Neural cell (in vitro differentiated cells): ENCODE data around the gene HMGCR. TPM values are rescaled to one million over a fixed set of nuclear protein-coding genes. Genes with fewer than 3 reads are reported as not detected.

ENCODE experiments used
- H2AFZ ChIP-seq: fragments of 200-600, 300-800 bp; sonication (generic), shearing (Covaris generic); 2 replicates; pipeline ENCODE4 v1.6.0; 2014; ENCODE audit warnings: low read depth, mild to moderate bottlenecking, antibody characterized with exemption, low read length, moderate library complexity
- H3F3A ChIP-seq: fragments of 200-600 bp; shearing (Covaris generic); 2 replicates; pipeline ENCODE4 v1.6.1; 2016; ENCODE audit warnings: mild to moderate bottlenecking, moderate library complexity, mixed read lengths, antibody characterized with exemption, low read length; ENCODE audit not compliant: insufficient read depth, poor library complexity, severe bottlenecking
- H3K27ac ChIP-seq: fragments of 200-600, 300-800 bp; sonication (generic), shearing (Covaris generic); 2 replicates; pipeline ENCODE4 v1.5.1; 2014; ENCODE audit warnings: mild to moderate bottlenecking, low read length, moderate library complexity
- H3K27me3 ChIP-seq: fragments of 300-800, 200-600 bp; sonication (generic), shearing (Covaris generic); 2 replicates; pipeline ENCODE4 v1.6.0; 2014; ENCODE audit warnings: mild to moderate bottlenecking, low read depth, low read length, moderate library complexity; ENCODE audit not compliant: insufficient read depth
- H3K36me3 ChIP-seq: fragments of 300-800, 200-600 bp; sonication (generic), shearing (Covaris generic); 2 replicates; pipeline ENCODE4 v1.5.1; 2014; ENCODE audit warnings: mild to moderate bottlenecking, antibody characterized with exemption, low read length, moderate library complexity; ENCODE audit not compliant: insufficient read depth
- H3K4me2 ChIP-seq: fragments of 300-800, 200-600 bp; sonication (generic), shearing (Covaris generic); 2 replicates; pipeline ENCODE4 v1.6.0; 2014; ENCODE audit warnings: mild to moderate bottlenecking, low read length
- H3K4me3 ChIP-seq: fragments of 300-800, 200-600 bp; sonication (generic), shearing (Covaris generic); 2 replicates; pipeline ENCODE4 v1.5.1; 2014; ENCODE audit warnings: mild to moderate bottlenecking, low read length, moderate library complexity
- H3K79me2 ChIP-seq: fragments of 200-600 bp; shearing (Covaris generic); replicated peaks from 2 replicates; pipeline ENCODE4 v1.6.0; 2014; ENCODE audit warnings: mild to moderate bottlenecking, low read length, moderate library complexity; ENCODE audit not compliant: insufficient read depth
- H3K9ac ChIP-seq: fragments of 300-800, 200-600 bp; sonication (generic), shearing (Covaris generic); 2 replicates; pipeline ENCODE4 v1.6.1; 2016; ENCODE audit warnings: mild to moderate bottlenecking, low read length, mixed read lengths
- H3K9me2 ChIP-seq: fragments of 200-600 bp; shearing (Covaris generic); 2 replicates; pipeline ENCODE4 v1.6.1; 2016; ENCODE audit warnings: mild to moderate bottlenecking, low read length, mixed read lengths; ENCODE audit not compliant: insufficient read depth
- H3K9me3 ChIP-seq: fragments of 200-600, 300-800 bp; sonication (generic), shearing (Covaris generic); 2 replicates; pipeline ENCODE4 v1.6.1; 2016; ENCODE audit warnings: mild to moderate bottlenecking, mixed run types, low read length, moderate library complexity, mixed read lengths
- H4K20me1 ChIP-seq: fragments of 200-600 bp; shearing (Covaris generic); 2 replicates; pipeline ENCODE4 v1.6.1; 2016; ENCODE audit warnings: mild to moderate bottlenecking, mixed run types; ENCODE audit not compliant: insufficient read depth
- CTCF ChIP-seq: fragments of 450-650 bp; IDR thresholded peaks from 2 replicates; pipeline ENCODE4 v1.5.1; 2014; ENCODE audit warnings: antibody characterized with exemption, mild to moderate bottlenecking, moderate library complexity; ENCODE audit not compliant: poor library complexity, severe bottlenecking
- EP300 ChIP-seq: fragments of 450-650 bp; conservative IDR thresholded peaks from 2 replicates; pipeline ENCODE4 v1.6.1; 2014; ENCODE audit warnings: antibody characterized with exemption, mild to moderate bottlenecking, moderate library complexity; ENCODE audit not compliant: poor library complexity, severe bottlenecking
- EZH2 ChIP-seq: fragments of 200-600, 300-800 bp; shearing (Covaris generic), sonication (generic); IDR thresholded peaks from 2 replicates; pipeline ENCODE4 v1.6.1; 2014; ENCODE audit warnings: antibody characterized with exemption, low read length, borderline replicate concordance, mild to moderate bottlenecking; ENCODE audit not compliant: insufficient read depth, poor library complexity, severe bottlenecking
- MXI1 ChIP-seq: fragments of 450-650 bp; conservative IDR thresholded peaks from 2 replicates; pipeline ENCODE4 v1.6.1; 2014; ENCODE audit warnings: antibody characterized with exemption, mild to moderate bottlenecking; ENCODE audit not compliant: poor library complexity, severe bottlenecking
- POLR2AphosphoS5 ChIP-seq: IDR thresholded peaks from 2 replicates; pipeline ENCODE4 v1.6.1; 2012
- RAD21 ChIP-seq: fragments of 450-650 bp; conservative IDR thresholded peaks from 2 replicates; pipeline ENCODE4 v1.6.1; 2014; ENCODE audit warnings: antibody characterized with exemption, mild to moderate bottlenecking, moderate library complexity
- REST ChIP-seq: IDR thresholded peaks from 2 replicates; pipeline ENCODE4 v1.6.1; 2012; ENCODE audit warnings: borderline replicate concordance
- SMC3 ChIP-seq: fragments of 450-650 bp; conservative IDR thresholded peaks from 2 replicates; pipeline ENCODE4 v1.6.1; 2014; ENCODE audit warnings: antibody characterized with exemption, mild to moderate bottlenecking, moderate library complexity; ENCODE audit not compliant: poor library complexity
- TAF1 ChIP-seq: IDR thresholded peaks from 2 replicates; pipeline ENCODE4 v1.6.1; 2012; ENCODE audit warnings: low read depth
- polyA plus RNA-seq: library from polyadenylated mRNA; depleted of rRNA; stranded (reverse); fragments of >200 nt; gene quantifications from 2 replicates; pipeline ENCODE4 v1.2.3, GENCODE V29; 2014

Gene HMGCR
- polyA plus RNA-seq, 1 donor from 2014 or later: 293 TPM

GRCh38 chr5:75365740-75366139 is 28.7 kb downstream of the HMGCR start:
- Histone ChIP-seq H4K20me1 (no peaks in the 10 kb centered on the region), H3K36me3 (no peaks in the 10 kb centered on the region), H3K9me3 (no peaks in the 10 kb centered on the region), H3F3A (peaks cover 3% of the 10 kb centered on the region), H3K4me3 (no peak overlapping the region), H3K27ac (no peak overlapping the region), H3K9ac (no peak overlapping the region), H3K79me2 (no peaks in the 10 kb centered on the region), H3K27me3 (no peaks in the 10 kb centered on the region), H3K4me2 (no peak overlapping the region), H3K9me2 (no peaks in the 10 kb centered on the region), H2AFZ (no peak overlapping the region)
- TF ChIP-seq POLR2AphosphoS5 (peak; percentile 3), REST (no peak), TAF1 (no peak), RAD21 (no peak)

GRCh38 chr5:75366787-75367186 is 29.8 kb downstream of the HMGCR start:
- H3K36me3 ChIP-seq: no peaks in the 10 kb centered on the region
- H3K79me2 ChIP-seq: no peaks in the 10 kb centered on the region
- no peaks in the 10 kb centered on the region for H3K9me2 ChIP-seq
- no peaks in the 10 kb centered on the region for H3K27me3 ChIP-seq
- peak; percentile 2 for TF ChIP-seq POLR2AphosphoS5
- no peak for TF ChIP-seq SMC3
- no peak for TF ChIP-seq MXI1
- H2AFZ ChIP-seq: no peak overlapping the region
- H3K27ac ChIP-seq: no peak overlapping the region
- no peaks in the 10 kb centered on the region for H3K9me3 ChIP-seq
- H4K20me1 ChIP-seq: no peaks in the 10 kb centered on the region
- no peak overlapping the region for H3K9ac ChIP-seq
- H3K4me3 ChIP-seq: no peak overlapping the region
- H3F3A ChIP-seq: peaks cover 3% of the 10 kb centered on the region
- no peak overlapping the region for H3K4me2 ChIP-seq

GRCh38 chr5:75367401-75367800 is 30.4 kb downstream of the HMGCR start:
- Histone ChIP-seq H3K9ac (no peak overlapping the region), H3K9me2 (no peaks in the 10 kb centered on the region), H3K79me2 (no peaks in the 10 kb centered on the region), H3F3A (peaks cover 3% of the 10 kb centered on the region), H4K20me1 (no peaks in the 10 kb centered on the region), H3K9me3 (no peaks in the 10 kb centered on the region), H2AFZ (no peak overlapping the region), H3K36me3 (no peaks in the 10 kb centered on the region), H3K27ac (no peak overlapping the region), H3K27me3 (no peaks in the 10 kb centered on the region), H3K4me3 (no peak overlapping the region), H3K4me2 (no peak overlapping the region)
- no peak for TF ChIP-seq TAF1
- TF ChIP-seq POLR2AphosphoS5: no peak
- TF ChIP-seq EP300: no peak
- TF ChIP-seq CTCF: no peak
- no peak for TF ChIP-seq MXI1
- no peak for TF ChIP-seq REST
- no peak for TF ChIP-seq RAD21
- no peak for TF ChIP-seq EZH2
- no peak for TF ChIP-seq SMC3
